Endodermal cell (in vitro differentiated cells): ENCODE measurements around the gene QSOX1. TPM values are rescaled to one million over a fixed set of nuclear protein-coding genes. Genes with fewer than 3 reads are reported as not detected.
"Not testable (repeated sequence)": the region's sequence is repeated elsewhere in the genome, so short reads cannot be mapped to it uniquely, and the experiment has no call there.

Source experiments
- DNase-seq: peaks from one replicate; pipeline ENCODE4 v3.0.0-alpha.2; 2017
- H3K27ac ChIP-seq: 2 replicates; pipeline ENCODE4 v1.5.1; 2013; ENCODE audit warnings: mild to moderate bottlenecking, low read depth, low read length, moderate library complexity
- H3K27me3 ChIP-seq: 2 replicates; pipeline ENCODE4 v1.6.1; 2013; ENCODE audit warnings: mild to moderate bottlenecking, low read length, moderate library complexity; ENCODE audit not compliant: insufficient read depth, control insufficient read depth, poor library complexity, severe bottlenecking
- H3K36me3 ChIP-seq: 2 replicates; pipeline ENCODE4 v1.7.0; 2013; ENCODE audit warnings: mild to moderate bottlenecking, low read length, moderate library complexity; ENCODE audit not compliant: control insufficient read depth, insufficient read depth
- H3K4me1 ChIP-seq: one replicate; pipeline ENCODE4 v1.7.0; 2013; ENCODE audit warnings: low read length; ENCODE audit not compliant: control insufficient read depth, insufficient read depth
- H3K4me3 ChIP-seq: 2 replicates; pipeline ENCODE4 v1.5.1; 2013; ENCODE audit warnings: mild to moderate bottlenecking, low read length, moderate library complexity
- H3K9ac ChIP-seq: 2 replicates; pipeline ENCODE4 v1.6.1; 2013; ENCODE audit warnings: mild to moderate bottlenecking, low read length, moderate library complexity; ENCODE audit not compliant: poor library complexity, severe bottlenecking; ENCODE audit errors: extremely low read depth
- H3K9me3 ChIP-seq: 2 replicates; pipeline ENCODE4 v1.6.1; 2013; ENCODE audit warnings: mild to moderate bottlenecking, low read length, moderate library complexity; ENCODE audit not compliant: control insufficient read depth
- H3K27ac Mint-ChIP-seq: 2 replicates; pipeline ENCODE4 v1.8.0; 2020; ENCODE audit warnings: mixed read lengths
- H3K27me3 Mint-ChIP-seq: 2 replicates; pipeline ENCODE4 v1.8.0; 2021; ENCODE audit warnings: mild to moderate bottlenecking, mixed read lengths; ENCODE audit not compliant: insufficient read depth
- H3K36me3 Mint-ChIP-seq: 2 replicates; pipeline ENCODE4 v1.8.0; 2020; ENCODE audit warnings: low read depth, mixed read lengths
- H3K4me1 Mint-ChIP-seq: 2 replicates; pipeline ENCODE4 v1.8.0; 2020; ENCODE audit warnings: mixed read lengths
- H3K4me3 Mint-ChIP-seq: 2 replicates; pipeline ENCODE4 v1.8.0; 2020; ENCODE audit warnings: mild to moderate bottlenecking, moderate library complexity, mixed read lengths
- H3K9me3 Mint-ChIP-seq: 2 replicates; pipeline ENCODE4 v1.8.0; 2020; ENCODE audit warnings: mild to moderate bottlenecking, mixed read lengths
- WGBS, 2 experiments: methylation state at CpG; one replicate each; pipeline versions ENCODE4 v1.1.5 to v1.1.7; 2013; ENCODE audit warnings: missing lambda C conversion rate in 2 of 2, mixed read lengths in 1 of 2; ENCODE audit not compliant: insufficient coverage in 1 of 2, insufficient read length in 1 of 2; 5-methylcytosine and 5-hydroxymethylcytosine counted together
- total RNA-seq, 2 donors: library from RNA; stranded (reverse); fragmentation: NEBNext Ultra II Directional in 1 of 2; extraction: Animal tissue kit (Norgen Biotek cat#: 25700) in 1 of 2; gene quantifications; 2 replicates in 1 of 2; 3 replicates in 1 of 2; pipeline ENCODE4 v1.2.1, GENCODE V29; 2021
- TF ChIP-seq, protein P1 (sequence below): fragments of 200-600 bp; sonication (generic); conservative IDR thresholded peaks from 2 replicates; pipeline ENCODE4 v1.5.0; 2021; ENCODE audit warnings: antibody characterized with exemption, mild to moderate bottlenecking

The QSOX1 gene
- total RNA-seq, 2 donors from 2014 or later = 77.9 to 116 TPM

DNA sequence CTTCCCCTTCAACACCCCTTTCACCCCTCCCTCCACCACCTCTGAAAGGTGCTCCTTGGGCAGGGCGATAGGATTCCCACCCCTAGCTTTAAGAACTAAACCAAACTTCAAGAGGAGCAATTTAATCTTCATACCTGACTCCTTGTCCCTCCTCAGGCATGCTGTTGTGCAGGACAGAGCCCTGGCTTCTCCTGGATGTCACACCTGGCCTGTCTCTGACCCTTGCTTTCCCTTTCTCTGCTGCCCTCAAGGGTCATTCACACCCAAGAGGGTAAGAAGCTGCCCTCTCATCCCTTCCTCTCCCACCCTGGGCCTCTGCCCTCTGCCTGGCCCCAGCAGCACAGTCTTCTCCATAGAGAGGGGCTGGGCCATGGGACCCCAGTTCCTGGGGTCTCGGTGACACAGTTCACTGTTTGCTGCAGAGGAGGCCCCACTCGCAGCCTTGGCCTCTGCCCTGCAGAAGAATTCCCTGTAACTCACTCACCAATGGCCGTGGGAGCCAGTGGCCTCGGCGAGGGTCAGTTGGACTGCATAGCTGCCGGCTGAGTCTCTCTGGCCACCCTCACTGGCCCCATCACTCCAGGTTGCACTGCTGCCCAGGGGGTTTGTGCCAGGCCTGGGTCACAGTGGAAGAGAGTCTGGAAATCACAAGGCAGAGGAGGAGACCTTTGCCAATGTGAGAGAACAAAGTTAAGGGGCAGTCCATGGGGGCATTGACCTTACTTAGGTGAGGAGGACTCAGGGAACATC, 47.0 kb downstream of the QSOX1 start:
- H3K27ac ChIP-seq = no peak overlapping the region
- Mint-ChIP-seq H3K4me1 (peaks cover 11% of the 10 kb centered on the region), H3K27ac (no peak overlapping the region)

GRCh38 chr1:180202588-180202987, 47.9 kb downstream of the QSOX1 start:
- 93 to 96% methylated on average over 4 to 5 of the region's 5 CpGs for WGBS, 2 experiments
- peaks cover 42% of the 10 kb centered on the region for H3K27me3 ChIP-seq
- H3K4me3 ChIP-seq, H3K9me3 Mint-ChIP-seq, H3K36me3 Mint-ChIP-seq, DNase-seq, H3K4me3 Mint-ChIP-seq, H3K9me3 ChIP-seq, H3K9ac ChIP-seq, H3K27ac ChIP-seq, H3K4me1 Mint-ChIP-seq, H3K4me1 ChIP-seq, H3K27ac Mint-ChIP-seq, H3K36me3 ChIP-seq: not testable (repeated sequence)
- peaks cover 49% of the 10 kb centered on the region for H3K27me3 Mint-ChIP-seq

More for the DNA sequence above, 47.0 kb downstream of the QSOX1 start:
- TF ChIP-seq, protein P1, sequence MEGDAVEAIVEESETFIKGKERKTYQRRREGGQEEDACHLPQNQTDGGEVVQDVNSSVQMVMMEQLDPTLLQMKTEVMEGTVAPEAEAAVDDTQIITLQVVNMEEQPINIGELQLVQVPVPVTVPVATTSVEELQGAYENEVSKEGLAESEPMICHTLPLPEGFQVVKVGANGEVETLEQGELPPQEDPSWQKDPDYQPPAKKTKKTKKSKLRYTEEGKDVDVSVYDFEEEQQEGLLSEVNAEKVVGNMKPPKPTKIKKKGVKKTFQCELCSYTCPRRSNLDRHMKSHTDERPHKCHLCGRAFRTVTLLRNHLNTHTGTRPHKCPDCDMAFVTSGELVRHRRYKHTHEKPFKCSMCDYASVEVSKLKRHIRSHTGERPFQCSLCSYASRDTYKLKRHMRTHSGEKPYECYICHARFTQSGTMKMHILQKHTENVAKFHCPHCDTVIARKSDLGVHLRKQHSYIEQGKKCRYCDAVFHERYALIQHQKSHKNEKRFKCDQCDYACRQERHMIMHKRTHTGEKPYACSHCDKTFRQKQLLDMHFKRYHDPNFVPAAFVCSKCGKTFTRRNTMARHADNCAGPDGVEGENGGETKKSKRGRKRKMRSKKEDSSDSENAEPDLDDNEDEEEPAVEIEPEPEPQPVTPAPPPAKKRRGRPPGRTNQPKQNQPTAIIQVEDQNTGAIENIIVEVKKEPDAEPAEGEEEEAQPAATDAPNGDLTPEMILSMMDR = no peak
- Histone ChIP-seq H3K4me1 (peaks cover 2% of the 10 kb centered on the region), H3K27me3 (peaks cover 49% of the 10 kb centered on the region), H3K4me3 (no peak overlapping the region), H3K9ac (no peak overlapping the region), H3K9me3 (no peaks in the 10 kb centered on the region), H3K36me3 (peaks cover 1% of the 10 kb centered on the region)
- no peak for DNase-seq
- no peaks in the 10 kb centered on the region for H3K9me3 Mint-ChIP-seq
- H3K27me3 Mint-ChIP-seq = peaks cover 44% of the 10 kb centered on the region
- H3K36me3 Mint-ChIP-seq = no peaks in the 10 kb centered on the region
- no peak overlapping the region for H3K4me3 Mint-ChIP-seq
- WGBS, 2 experiments = 90 to 93% methylated on average over 4 to 7 of the region's 7 CpGs

GRCh38 chr1:180204231-180204630, 49.6 kb downstream of the QSOX1 start:
- Mint-ChIP-seq H3K4me1 (no peaks in the 10 kb centered on the region), H3K27ac (no peak overlapping the region), H3K36me3 (no peaks in the 10 kb centered on the region), H3K27me3 (peaks cover 44% of the 10 kb centered on the region), H3K9me3 (no peaks in the 10 kb centered on the region), H3K4me3 (no peak overlapping the region)
- H3K36me3 ChIP-seq = no peaks in the 10 kb centered on the region
- DNase-seq = no peak
- no peaks in the 10 kb centered on the region for H3K9me3 ChIP-seq
- peaks cover 39% of the 10 kb centered on the region for H3K27me3 ChIP-seq
- no peak overlapping the region for H3K9ac ChIP-seq
- WGBS, 2 experiments = 87 to 93% methylated on average over 4 to 6 of the region's 6 CpGs
- no peak overlapping the region for H3K4me3 ChIP-seq
- H3K4me1 ChIP-seq = no peaks in the 10 kb centered on the region
- no peak overlapping the region for H3K27ac ChIP-seq
- TF ChIP-seq, protein P1 = no peak
